B cell (primary cell): ENCODE data around the gene CEP95. TPM values are rescaled to one million over a fixed set of nuclear protein-coding genes. Genes with fewer than 3 reads are reported as not detected.

Source experiments
- ATAC-seq: fragments of 200-7000 bp; cut with Tn5 transposase; one replicate; pipeline ENCODE4 v1.10.0; 2021; ENCODE audit warnings: low read depth, mild to moderate bottlenecking, moderate number of reproducible peaks, moderate library complexity
- CTCF ChIA-PET: fragments of 350-600 bp; sonication (Branson Sonifier 250); formaldehyde crosslinking; loops from one replicate; lab custom pipeline; 2021; ENCODE audit warnings: antibody characterized with exemption, inconsistent platforms; lab: Charles Lee
- POLR2A ChIA-PET: fragments of 350-600 bp; sonication (Branson Sonifier 250); formaldehyde crosslinking; loops from one replicate; lab custom pipeline; 2021; ENCODE audit warnings: antibody characterized with exemption; lab: Charles Lee
- DNase-seq: peaks from one replicate; pipeline ENCODE4 v3.0.0; 2013
- H2AFZ ChIP-seq: 2 replicates; pipeline ENCODE4 v1.6.1; 2012; ENCODE audit warnings: mild to moderate bottlenecking, low read depth, low read length; ENCODE audit not compliant: insufficient read depth, poor library complexity, severe bottlenecking
- H3K27ac ChIP-seq, 2 donors: 1 replicate in 1 of 2; 2 replicates in 1 of 2; pipeline ENCODE4 v1.5.1; 2012 to 2013; ENCODE audit warnings: low read length in 2 of 2, mild to moderate bottlenecking in 2 of 2, moderate library complexity in 1 of 2
- H3K27me3 ChIP-seq, 4 experiments: fragments of 200-600 bp in 1 of 4; sonication (generic) in 1 of 4; replicated peaks in 1 of 4; 1 replicate in 2 of 4; 2 replicates in 2 of 4; pipeline versions ENCODE4 v1.6.1 to v1.7.0; 2013 to 2016; ENCODE audit warnings: low read length in 3 of 4, mild to moderate bottlenecking in 2 of 4, mixed read lengths in 1 of 4, moderate library complexity in 1 of 4; ENCODE audit not compliant: insufficient read depth in 4 of 4, control insufficient read depth in 3 of 4; ENCODE audit errors: control extremely low read depth in 1 of 4
- H3K36me3 ChIP-seq, 2 experiments: replicated peaks in 1 of 2; 1 replicate in 1 of 2; 2 replicates in 1 of 2; pipeline versions ENCODE4 v1.6.1 to v1.7.1; 2013; ENCODE audit warnings: low read length in 1 of 2; ENCODE audit not compliant: insufficient read depth in 2 of 2, control insufficient read depth in 1 of 2; ENCODE audit errors: control extremely low read depth in 1 of 2, extremely low read depth in 1 of 2
- H3K4me1 ChIP-seq, 2 donors: fragments of 200-600 bp in 1 of 2; sonication (generic) in 1 of 2; 1 replicate in 1 of 2; 2 replicates in 1 of 2; pipeline versions ENCODE4 v1.5.1 to v1.6.1; 2013 to 2017; ENCODE audit warnings: low read length in 2 of 2; ENCODE audit not compliant: control insufficient read depth in 2 of 2, insufficient read depth in 2 of 2
- H3K4me2 ChIP-seq: replicated peaks from 2 replicates; pipeline ENCODE3; 2012; ENCODE audit warnings: mild to moderate bottlenecking, low read depth, low read length; ENCODE audit not compliant: poor library complexity, severe bottlenecking
- H3K4me3 ChIP-seq, 5 experiments: fragments of 200-600 bp in 1 of 5; sonication (generic) in 1 of 5; 1 replicate in 3 of 5; 2 replicates in 2 of 5; pipeline versions ENCODE4 v1.5.1 to v1.7.0; 2011 to 2016; ENCODE audit warnings: low read length in 4 of 5, mild to moderate bottlenecking in 4 of 5, low read depth in 2 of 5, control low read depth in 1 of 5, moderate library complexity in 1 of 5; ENCODE audit not compliant: insufficient read depth in 1 of 5; ENCODE audit errors: control extremely low read depth in 1 of 5, extremely low read depth in 1 of 5
- H3K79me2 ChIP-seq: fragments of 200-600 bp; sonication (generic); one replicate; pipeline ENCODE4 v1.6.0; 2016; ENCODE audit warnings: low read length; ENCODE audit not compliant: control insufficient read depth, insufficient read depth
- H3K9ac ChIP-seq: fragments of 200-600 bp; sonication (generic); 2 replicates; pipeline ENCODE4 v1.6.1; 2017; ENCODE audit warnings: mild to moderate bottlenecking, low read length, moderate library complexity
- H3K9me3 ChIP-seq, 3 donors: one replicate each; pipeline versions ENCODE4 v1.6.1 to v1.7.1; 2013; ENCODE audit warnings: low read length in 2 of 3; ENCODE audit not compliant: control insufficient read depth in 2 of 3, insufficient read depth in 1 of 3; ENCODE audit errors: control extremely low read depth in 1 of 3
- H4K20me1 ChIP-seq: 2 replicates; pipeline ENCODE4 v1.6.0; 2012; ENCODE audit warnings: mild to moderate bottlenecking, low read length; ENCODE audit not compliant: insufficient read depth, control insufficient read depth, poor library complexity, severe bottlenecking
- H3K27ac Mint-ChIP-seq: one replicate; pipeline ENCODE4 v1.8.0; 2021; ENCODE audit warnings: mixed read lengths
- H3K27me3 Mint-ChIP-seq: one replicate; pipeline ENCODE4 v1.8.0; 2021; ENCODE audit warnings: mixed read lengths
- H3K4me1 Mint-ChIP-seq: one replicate; pipeline ENCODE4 v1.8.0; 2021; ENCODE audit warnings: mixed read lengths
- H3K4me3 Mint-ChIP-seq: one replicate; pipeline ENCODE4 v1.8.0; 2021; ENCODE audit warnings: mixed read lengths
- H3K9me3 Mint-ChIP-seq: one replicate; pipeline ENCODE4 v1.8.0; 2022; ENCODE audit warnings: mixed read lengths; ENCODE audit not compliant: insufficient read depth
- CTCF ChIP-seq: fragments of 200-600 bp; IDR thresholded peaks from one replicate; pipeline ENCODE4 v1.8.0; 2022; ENCODE audit warnings: antibody characterized with exemption, mild to moderate bottlenecking
- EZH2 ChIP-seq: IDR thresholded peaks from 2 replicates; pipeline ENCODE4 v1.6.1; 2012; ENCODE audit warnings: borderline replicate concordance, low read depth, mild to moderate bottlenecking, moderate library complexity, low read length; ENCODE audit not compliant: insufficient read depth, poor library complexity, severe bottlenecking
- WGBS: methylation state at CpG from one replicate; pipeline ENCODE4 v1.1.5; 2013; ENCODE audit warnings: missing lambda C conversion rate; ENCODE audit not compliant: insufficient coverage; 5-methylcytosine and 5-hydroxymethylcytosine counted together
- intact Hi-C: fragments of 100-400 bp; cut with micrococcal nuclease; formaldehyde crosslinking; loops from one replicate; pipeline ENCODE4 v1.10.0; 2022
- polyA plus RNA-seq: library from polyadenylated mRNA; depleted of rRNA; stranded (reverse); fragments of >200 nt; gene quantifications from 2 replicates; pipeline ENCODE4 v1.2.3, GENCODE V29; 2012
- total RNA-seq, 2 donors: library from RNA; stranded (reverse); fragments of 120-200 nt in 1 of 2; gene quantifications; 1 replicate in 1 of 2; 2 replicates in 1 of 2; pipeline versions ENCODE4 v1.2.3 to v1.2.4, GENCODE V29; 2013 to 2022

Gene CEP95
- total and polyA plus RNA-seq, 2 donors (not counting 1 experiment from before 2014, with no cell fraction given), result 71.1 to 122 TPM

GRCh38 chr17:64496348-64496785 lies 10.4 kb upstream of the CEP95 start:
- Histone ChIP-seq H3K36me3 (peaks cover 4 to 36% of the 10 kb centered on the region in 2 experiments), H3K27me3 (no peaks in the 10 kb centered on the region), H3K9ac (peak overlapping the region; percentile 70), H4K20me1 (peaks cover 26% of the 10 kb centered on the region), H3K4me2 (peak overlapping the region; percentile 80), H3K4me1 (peaks cover 29% of the 10 kb centered on the region in 2 donors), H3K27ac (peak overlapping the region; percentile 76 to 82), H3K9me3 (no peaks in the 10 kb centered on the region), H2AFZ (peak overlapping the region; percentile 61), H3K4me3 (peak overlapping the region; percentile 71 to 90 (median 74)), H3K79me2 (peaks cover 44% of the 10 kb centered on the region)
- ATAC-seq (no peak), DNase-seq (no peak)
- ChIA-PET CTCF (interaction anchor here (1.4 to 6.9 kb wide), 5 partner anchors 10 to 153 kb away, joined by 3 to 112 read pairs (median 8); partner anchors contain the start of genes CEP95, DDX5 and MILR1), POLR2A (interaction anchor here (0.6 to 4.6 kb wide), 7 partner anchors 10 to 736 kb away, joined by 3 to 97 read pairs (median 6); partner anchors contain the start of genes CEP95 and DDX5)
- Mint-ChIP-seq H3K4me3 (peak overlapping the region; percentile 99), H3K27ac (peak overlapping the region; percentile 98), H3K9me3 (no peaks in the 10 kb centered on the region), H3K27me3 (no peaks in the 10 kb centered on the region), H3K4me1 (peaks cover 62% of the 10 kb centered on the region)
- 2% methylated on average over 17 of the region's 20 CpGs for WGBS
- intact Hi-C loops, result loop anchor here (1.0 to 5.0 kb wide), 6 partner anchors 76 to 564 kb away; partner anchors contain the start of genes CD79B, SMURF2 and TEX2
- no peak for TF ChIP-seq CTCF
- no peak for TF ChIP-seq EZH2
